ENCODE data around the gene GALNS. TPM values are rescaled to one million over a fixed set of nuclear protein-coding genes. Genes with fewer than 3 reads are reported as not detected.

The GALNS gene
- total RNA-seq, 1 donor from 2014 or later: 24.7 TPM

DNA sequence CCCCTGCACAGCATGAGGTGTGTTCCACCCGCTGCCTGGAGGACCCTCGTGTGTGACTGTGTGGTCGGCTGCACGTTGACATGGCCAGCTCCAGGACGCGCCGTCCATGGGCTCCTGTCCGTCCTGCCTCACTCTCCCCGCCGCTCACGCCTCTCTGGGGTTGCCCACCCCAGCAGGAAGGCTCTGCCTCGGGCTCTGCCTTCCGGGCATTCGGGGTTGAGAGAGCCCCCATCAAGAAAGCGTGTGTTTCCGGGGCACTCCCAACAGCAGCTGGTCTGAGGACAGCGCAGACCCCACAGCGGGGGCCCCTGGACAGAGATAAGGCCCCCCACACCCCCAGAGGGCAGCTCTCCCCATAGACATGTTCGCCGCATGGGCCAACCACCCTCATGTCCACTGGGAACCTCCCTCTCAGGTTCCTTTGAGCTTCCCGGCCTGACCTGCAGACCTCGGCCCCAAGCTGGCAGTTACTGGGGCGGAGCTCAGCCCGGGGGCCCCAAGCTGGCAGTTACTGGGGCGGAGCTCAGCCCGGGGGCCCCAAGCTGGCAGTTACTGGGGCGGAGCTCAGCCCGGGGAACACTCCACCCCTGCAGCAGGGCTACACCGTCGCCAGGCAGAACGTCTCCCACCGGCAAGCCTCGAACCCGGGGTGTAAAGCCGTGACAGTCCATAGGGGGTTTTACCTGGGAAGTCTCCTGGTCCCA lies 63.3 kb downstream of the GALNS start:
- Mint-ChIP-seq H3K9me3 (ENCODE audit: unreplicated experiment) (no peaks in the 10 kb centered on the region), H3K27ac (ENCODE audit: unreplicated experiment) (no peak overlapping the region), H3K27me3 (ENCODE audit: unreplicated experiment) (peaks cover 2% of the 10 kb centered on the region), H3K4me3 (ENCODE audit: unreplicated experiment) (no peak overlapping the region), H3K4me1 (ENCODE audit: unreplicated experiment) (peaks cover 6% of the 10 kb centered on the region), H3K36me3 (ENCODE audit: low read depth, unreplicated experiment) (no peaks in the 10 kb centered on the region)
- TF ChIP-seq, protein P1, sequence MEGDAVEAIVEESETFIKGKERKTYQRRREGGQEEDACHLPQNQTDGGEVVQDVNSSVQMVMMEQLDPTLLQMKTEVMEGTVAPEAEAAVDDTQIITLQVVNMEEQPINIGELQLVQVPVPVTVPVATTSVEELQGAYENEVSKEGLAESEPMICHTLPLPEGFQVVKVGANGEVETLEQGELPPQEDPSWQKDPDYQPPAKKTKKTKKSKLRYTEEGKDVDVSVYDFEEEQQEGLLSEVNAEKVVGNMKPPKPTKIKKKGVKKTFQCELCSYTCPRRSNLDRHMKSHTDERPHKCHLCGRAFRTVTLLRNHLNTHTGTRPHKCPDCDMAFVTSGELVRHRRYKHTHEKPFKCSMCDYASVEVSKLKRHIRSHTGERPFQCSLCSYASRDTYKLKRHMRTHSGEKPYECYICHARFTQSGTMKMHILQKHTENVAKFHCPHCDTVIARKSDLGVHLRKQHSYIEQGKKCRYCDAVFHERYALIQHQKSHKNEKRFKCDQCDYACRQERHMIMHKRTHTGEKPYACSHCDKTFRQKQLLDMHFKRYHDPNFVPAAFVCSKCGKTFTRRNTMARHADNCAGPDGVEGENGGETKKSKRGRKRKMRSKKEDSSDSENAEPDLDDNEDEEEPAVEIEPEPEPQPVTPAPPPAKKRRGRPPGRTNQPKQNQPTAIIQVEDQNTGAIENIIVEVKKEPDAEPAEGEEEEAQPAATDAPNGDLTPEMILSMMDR (IDR thresholded peaks at IDR 0.05; ENCODE audit: unreplicated experiment): no peak
- no peak for DNase-seq (ENCODE audit: low spot score)

DNA sequence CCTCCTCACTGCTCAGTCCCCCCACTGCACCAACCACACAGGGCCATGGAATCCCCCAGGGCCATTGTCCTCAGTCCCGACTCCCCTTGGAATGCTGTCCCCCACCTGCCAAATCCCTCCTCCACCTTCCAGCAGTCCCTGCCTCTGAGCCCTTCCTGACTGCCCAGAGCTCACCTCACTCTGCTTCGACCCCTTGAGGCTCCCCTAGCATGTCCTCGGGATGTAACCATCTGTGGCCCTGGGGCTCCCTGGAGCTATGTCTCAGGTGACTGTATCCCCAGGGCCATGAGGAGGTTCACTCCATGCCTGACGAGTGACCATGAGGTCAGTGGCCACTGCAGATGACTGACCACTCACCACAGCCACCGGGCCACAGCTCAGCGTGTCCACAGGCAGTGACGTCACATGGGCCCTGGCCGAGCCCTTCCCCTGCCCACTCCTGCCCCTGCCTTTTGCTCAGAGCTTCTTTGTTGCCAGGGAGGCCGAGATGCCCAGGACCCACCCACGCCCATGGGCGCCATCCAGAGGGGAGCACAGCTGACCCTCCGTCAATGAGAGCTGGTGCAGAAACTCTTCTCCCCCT lies 64.0 kb downstream of the GALNS start:
- no peaks in the 10 kb centered on the region for H3K36me3 Mint-ChIP-seq (ENCODE audit: low read depth, unreplicated experiment)
- TF ChIP-seq, protein P1 (IDR thresholded peaks at IDR 0.05; ENCODE audit: unreplicated experiment): no peak
- H3K4me3 Mint-ChIP-seq (ENCODE audit: unreplicated experiment): no peak overlapping the region
- H3K27ac Mint-ChIP-seq (ENCODE audit: unreplicated experiment): no peak overlapping the region
- H3K27me3 Mint-ChIP-seq (ENCODE audit: unreplicated experiment): peaks cover 2% of the 10 kb centered on the region
- peaks cover 6% of the 10 kb centered on the region for H3K4me1 Mint-ChIP-seq (ENCODE audit: unreplicated experiment)
- no peak for DNase-seq (ENCODE audit: low spot score)
- H3K9me3 Mint-ChIP-seq (ENCODE audit: unreplicated experiment): no peaks in the 10 kb centered on the region

DNA sequence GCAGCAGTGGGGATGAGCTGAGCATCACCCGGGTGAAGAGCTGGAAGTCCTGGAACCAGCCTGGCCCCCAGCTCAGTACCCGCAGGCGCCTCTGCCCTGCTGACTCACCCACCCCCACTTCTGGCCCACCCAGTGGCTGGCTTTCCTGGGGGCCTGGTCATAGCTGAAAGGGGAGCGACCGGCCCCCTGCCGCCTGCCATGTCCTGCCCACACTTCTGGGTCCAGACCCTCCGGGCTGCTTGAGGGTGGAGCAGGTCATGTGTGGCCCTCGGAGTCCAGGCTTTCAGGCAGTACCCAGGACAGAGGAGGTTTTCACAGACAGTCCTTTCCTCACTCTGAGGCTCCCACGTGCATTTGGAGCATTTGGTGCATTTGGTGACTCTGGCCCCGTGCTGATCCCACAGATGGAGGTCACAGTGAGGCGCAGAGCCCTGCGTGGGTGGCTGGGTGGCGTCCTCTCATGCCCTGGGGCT lies 64.6 kb downstream of the GALNS start:
- no peak overlapping the region for H3K27ac Mint-ChIP-seq (ENCODE audit: unreplicated experiment)
- H3K36me3 Mint-ChIP-seq (ENCODE audit: low read depth, unreplicated experiment): no peaks in the 10 kb centered on the region
- H3K4me3 Mint-ChIP-seq (ENCODE audit: unreplicated experiment): no peak overlapping the region
- peaks cover 2% of the 10 kb centered on the region for H3K27me3 Mint-ChIP-seq (ENCODE audit: unreplicated experiment)
- TF ChIP-seq, protein P1 (IDR thresholded peaks at IDR 0.05; ENCODE audit: unreplicated experiment): no peak
- no peak for DNase-seq (ENCODE audit: low spot score)
- H3K4me1 Mint-ChIP-seq (ENCODE audit: unreplicated experiment): peaks cover 6% of the 10 kb centered on the region
- no peaks in the 10 kb centered on the region for H3K9me3 Mint-ChIP-seq (ENCODE audit: unreplicated experiment)

DNA sequence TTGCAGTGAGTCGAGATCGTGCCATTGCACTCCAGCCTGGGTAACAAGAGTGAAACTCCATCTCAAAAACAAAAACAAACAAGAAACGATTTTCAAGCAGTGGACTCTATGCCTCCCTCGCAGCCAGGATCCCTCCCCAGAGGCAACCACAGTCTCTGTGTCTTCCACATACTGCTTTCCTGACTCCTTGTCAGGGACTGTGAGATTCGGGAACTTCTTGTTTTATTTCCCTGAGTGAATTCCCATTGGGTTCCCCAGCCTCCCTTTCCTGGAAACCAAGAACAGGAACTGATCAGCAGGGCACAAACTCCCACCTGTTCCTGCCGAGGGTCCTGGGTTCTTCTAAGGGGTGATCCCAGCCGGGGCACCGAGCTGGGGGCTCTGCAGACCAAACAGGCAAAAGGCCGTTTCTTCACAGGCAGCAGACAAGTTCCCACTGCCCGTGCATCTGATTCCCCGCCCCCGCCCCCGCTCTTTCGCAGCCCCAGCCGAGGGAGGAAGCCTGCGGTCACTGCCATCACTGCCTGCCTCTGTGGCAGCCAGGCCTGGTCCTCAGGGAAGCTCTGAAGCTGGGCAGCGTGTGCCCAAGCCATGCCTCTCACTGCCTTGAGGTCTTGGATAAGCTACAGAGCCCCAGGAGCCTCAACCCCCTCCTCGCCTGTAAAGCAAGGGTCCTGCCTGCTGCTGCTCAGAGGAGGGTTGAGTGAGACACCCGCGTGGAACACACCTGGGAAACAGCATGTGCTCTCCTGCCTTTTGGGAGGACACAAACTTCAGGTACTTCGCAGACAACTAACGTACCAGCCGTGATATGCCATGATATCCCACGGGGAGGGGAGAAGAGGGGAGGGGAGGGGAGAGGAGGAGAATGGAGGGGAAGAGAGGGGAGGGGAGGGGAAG lies 66.2 kb downstream of the GALNS start:
- Mint-ChIP-seq H3K27ac (ENCODE audit: unreplicated experiment) (no peak overlapping the region), H3K27me3 (ENCODE audit: unreplicated experiment) (peaks cover 2% of the 10 kb centered on the region), H3K9me3 (ENCODE audit: unreplicated experiment) (no peaks in the 10 kb centered on the region), H3K4me3 (ENCODE audit: unreplicated experiment) (no peak overlapping the region), H3K36me3 (ENCODE audit: low read depth, unreplicated experiment) (no peaks in the 10 kb centered on the region), H3K4me1 (ENCODE audit: unreplicated experiment) (peaks cover 6% of the 10 kb centered on the region)
- TF ChIP-seq, protein P1 (IDR thresholded peaks at IDR 0.05; ENCODE audit: unreplicated experiment): no peak
- no peak for DNase-seq (ENCODE audit: low spot score)

All from endothelial cell (in vitro differentiated cells).